IPS-18a (cell line): Measurements from ENCODE around the gene NPHP3.
A peak's percentile ranks its signal among the peaks of the same experiment; 100 is the strongest.

Experiments used
- H3K27ac ChIP-seq: one replicate; pipeline ENCODE4 v1.5.1; 2013; ENCODE audit warnings: low read length
- H3K27me3 ChIP-seq: one replicate; pipeline ENCODE4 v1.6.1; 2013; ENCODE audit warnings: mild to moderate bottlenecking, low read length; ENCODE audit not compliant: control insufficient read depth, insufficient read depth
- H3K36me3 ChIP-seq: one replicate; pipeline ENCODE4 v1.6.1; 2013; ENCODE audit warnings: low read depth, low read length; ENCODE audit not compliant: control insufficient read depth
- H3K4me1 ChIP-seq: one replicate; pipeline ENCODE4 v1.6.1; 2013; ENCODE audit warnings: low read depth, low read length; ENCODE audit not compliant: control insufficient read depth
- H3K4me3 ChIP-seq: one replicate; pipeline ENCODE4 v1.5.1; 2013; ENCODE audit warnings: low read length
- H3K9ac ChIP-seq: one replicate; pipeline ENCODE4 v1.6.1; 2013; ENCODE audit warnings: mild to moderate bottlenecking, low read length, moderate library complexity
- H3K9me3 ChIP-seq: one replicate; pipeline ENCODE4 v1.6.1; 2013; ENCODE audit warnings: low read depth, low read length; ENCODE audit not compliant: control insufficient read depth

NPHP3 gene

GRCh38 chr3:132659000-132659364 is 63.2 kb downstream of the NPHP3 start:
- Histone ChIP-seq H3K9ac (peak overlapping the region; percentile 76), H3K27me3 (no peaks in the 10 kb centered on the region), H3K27ac (no peak overlapping the region), H3K9me3 (no peaks in the 10 kb centered on the region), H3K4me1 (peaks cover 4% of the 10 kb centered on the region), H3K4me3 (peak overlapping the region; percentile 91), H3K36me3 (no peaks in the 10 kb centered on the region)

GRCh38 chr3:132657869-132658747 is 64.1 kb downstream of the NPHP3 start:
- Histone ChIP-seq H3K9ac (no peak overlapping the region), H3K9me3 (no peaks in the 10 kb centered on the region), H3K4me3 (no peak overlapping the region), H3K27me3 (no peaks in the 10 kb centered on the region), H3K36me3 (no peaks in the 10 kb centered on the region), H3K27ac (no peak overlapping the region), H3K4me1 (peaks cover 4% of the 10 kb centered on the region)

- Histone ChIP-seq H3K9ac (no peak overlapping the region), H3K27me3 (no peaks in the 10 kb centered on the region), H3K4me3 (no peak overlapping the region), H3K27ac (no peak overlapping the region), H3K36me3 (no peaks in the 10 kb centered on the region), H3K4me1 (no peaks in the 10 kb centered on the region), H3K9me3 (no peaks in the 10 kb centered on the region)
Measured at GRCh38 chr3:132655471-132655870, 66.7 kb downstream of the NPHP3 start.

GRCh38 chr3:132654721-132655120 is 67.5 kb downstream of the NPHP3 start:
- Histone ChIP-seq H3K36me3 (no peaks in the 10 kb centered on the region), H3K4me1 (no peaks in the 10 kb centered on the region), H3K27me3 (no peaks in the 10 kb centered on the region), H3K9ac (no peak overlapping the region), H3K9me3 (no peaks in the 10 kb centered on the region), H3K27ac (no peak overlapping the region), H3K4me3 (no peak overlapping the region)

GRCh38 chr3:132654190-132654589 is 68.0 kb downstream of the NPHP3 start:
- H3K36me3 ChIP-seq, result no peaks in the 10 kb centered on the region
- no peak overlapping the region for H3K4me3 ChIP-seq
- no peaks in the 10 kb centered on the region for H3K4me1 ChIP-seq
- H3K9ac ChIP-seq, result no peak overlapping the region
- no peaks in the 10 kb centered on the region for H3K27me3 ChIP-seq
- H3K9me3 ChIP-seq, result no peaks in the 10 kb centered on the region
- no peak overlapping the region for H3K27ac ChIP-seq

GRCh38 chr3:132652640-132653270 is 69.5 kb downstream of the NPHP3 start:
- no peak overlapping the region for H3K4me3 ChIP-seq
- H3K27ac ChIP-seq, result no peak overlapping the region
- H3K9me3 ChIP-seq, result no peaks in the 10 kb centered on the region
- H3K9ac ChIP-seq, result no peak overlapping the region
- H3K36me3 ChIP-seq, result no peaks in the 10 kb centered on the region
- no peaks in the 10 kb centered on the region for H3K27me3 ChIP-seq
- no peaks in the 10 kb centered on the region for H3K4me1 ChIP-seq

GRCh38 chr3:132650153-132650552 is 72.1 kb downstream of the NPHP3 start:
- H3K4me1 ChIP-seq, result no peaks in the 10 kb centered on the region
- H3K4me3 ChIP-seq, result no peak overlapping the region
- H3K36me3 ChIP-seq, result no peaks in the 10 kb centered on the region
- H3K9ac ChIP-seq, result no peak overlapping the region
- no peaks in the 10 kb centered on the region for H3K27me3 ChIP-seq
- H3K9me3 ChIP-seq, result no peaks in the 10 kb centered on the region
- no peak overlapping the region for H3K27ac ChIP-seq

GRCh38 chr3:132645058-132645457 is 77.2 kb downstream of the NPHP3 start:
- H3K9ac ChIP-seq, result no peak overlapping the region

GRCh38 chr3:132643366-132643765 is 78.8 kb downstream of the NPHP3 start:
- no peaks in the 10 kb centered on the region for H3K27me3 ChIP-seq
- H3K9ac ChIP-seq, result no peak overlapping the region
- no peak overlapping the region for H3K27ac ChIP-seq
- no peaks in the 10 kb centered on the region for H3K9me3 ChIP-seq
- no peaks in the 10 kb centered on the region for H3K4me1 ChIP-seq
- H3K4me3 ChIP-seq, result no peak overlapping the region
- H3K36me3 ChIP-seq, result no peaks in the 10 kb centered on the region

More at GRCh38 chr3:132645058-132645457, 77.2 kb downstream of the NPHP3 start:
- no peaks in the 10 kb centered on the region for H3K36me3 ChIP-seq
- H3K27me3 ChIP-seq, result no peaks in the 10 kb centered on the region
- no peaks in the 10 kb centered on the region for H3K4me1 ChIP-seq
- H3K4me3 ChIP-seq, result no peak overlapping the region
- no peak overlapping the region for H3K27ac ChIP-seq
- H3K9me3 ChIP-seq, result no peaks in the 10 kb centered on the region

GRCh38 chr3:132642539-132642847 is 79.7 kb downstream of the NPHP3 start:
- no peak overlapping the region for H3K27ac ChIP-seq
- H3K4me3 ChIP-seq, result no peak overlapping the region
- H3K9ac ChIP-seq, result no peak overlapping the region
- no peaks in the 10 kb centered on the region for H3K36me3 ChIP-seq
- no peaks in the 10 kb centered on the region for H3K9me3 ChIP-seq
- H3K4me1 ChIP-seq, result no peaks in the 10 kb centered on the region
- no peaks in the 10 kb centered on the region for H3K27me3 ChIP-seq

- Histone ChIP-seq H3K27me3 (no peaks in the 10 kb centered on the region), H3K27ac (no peak overlapping the region), H3K4me1 (no peaks in the 10 kb centered on the region), H3K9me3 (no peaks in the 10 kb centered on the region), H3K9ac (no peak overlapping the region), H3K36me3 (no peaks in the 10 kb centered on the region), H3K4me3 (no peak overlapping the region)
Measured at GRCh38 chr3:132641837-132642538, 80.2 kb downstream of the NPHP3 start.
